NCI-H1417 (cell line): ENCODE measurements around the gene UBE2QL1.

ENCODE experiments used
- DNase-seq, 3 experiments: peaks; one replicate each; lab custom pipeline; 2025; lab: John Stamatoyannopoulos, UW

Gene UBE2QL1

DNA sequence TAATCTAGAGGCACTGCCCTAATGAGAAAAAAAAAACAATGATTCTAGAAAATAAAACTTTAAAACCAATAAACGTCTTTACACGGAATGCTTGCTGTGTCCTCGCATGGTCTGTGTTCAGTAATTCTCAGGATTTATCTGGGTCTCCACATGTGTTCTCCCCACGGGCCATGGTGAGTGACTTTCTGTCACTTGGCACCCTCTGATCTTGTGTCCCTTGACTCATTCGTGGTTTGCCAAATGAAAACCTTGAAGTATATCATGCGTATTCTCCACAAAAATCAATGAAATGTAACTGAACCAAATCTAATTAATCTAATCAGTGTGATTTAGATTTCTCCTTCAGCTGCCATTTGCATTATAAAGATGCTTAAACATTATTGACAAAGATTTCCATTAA, 48.0 kb downstream of the UBE2QL1 start:
- no peak for DNase-seq

DNA sequence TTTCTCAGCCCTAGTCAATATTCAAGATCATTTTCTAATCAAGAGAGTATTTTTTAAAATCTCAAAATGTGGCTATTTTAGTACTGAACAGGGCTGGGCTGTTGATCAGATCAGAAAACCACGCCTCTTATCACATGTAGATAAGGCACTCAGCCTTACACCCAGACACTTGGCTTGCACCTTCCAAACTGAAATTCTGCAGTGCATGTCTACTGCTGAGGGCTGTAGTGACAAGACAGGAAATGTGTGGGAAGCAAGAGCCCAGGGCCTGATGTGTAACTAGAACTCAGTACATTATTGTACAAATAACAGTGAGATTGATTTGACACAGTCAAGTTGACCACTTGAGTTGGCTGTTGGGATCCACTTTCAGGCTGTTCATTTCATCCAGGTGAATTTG, 48.6 kb downstream of the UBE2QL1 start:
- no peak for DNase-seq

DNA sequence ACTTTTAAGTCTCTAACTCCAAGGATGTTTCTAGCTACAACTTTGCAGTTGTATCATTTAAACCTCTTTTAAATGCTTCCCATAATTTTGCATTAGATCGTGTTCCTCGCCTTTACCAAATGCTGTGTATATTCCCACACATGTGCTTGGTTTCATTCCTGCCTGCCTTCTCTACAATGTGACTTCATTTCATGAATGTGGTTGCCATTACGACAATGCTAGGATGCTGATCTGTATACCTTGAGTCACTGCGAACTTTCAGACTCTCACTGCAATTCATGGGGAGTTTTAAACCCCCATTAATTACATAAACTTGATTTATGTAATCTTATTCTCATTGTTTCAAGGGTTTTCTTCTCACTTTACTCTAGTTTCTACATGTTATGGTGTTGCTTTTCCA, 50.3 kb downstream of the UBE2QL1 start:
- DNase-seq, result no peak

DNA sequence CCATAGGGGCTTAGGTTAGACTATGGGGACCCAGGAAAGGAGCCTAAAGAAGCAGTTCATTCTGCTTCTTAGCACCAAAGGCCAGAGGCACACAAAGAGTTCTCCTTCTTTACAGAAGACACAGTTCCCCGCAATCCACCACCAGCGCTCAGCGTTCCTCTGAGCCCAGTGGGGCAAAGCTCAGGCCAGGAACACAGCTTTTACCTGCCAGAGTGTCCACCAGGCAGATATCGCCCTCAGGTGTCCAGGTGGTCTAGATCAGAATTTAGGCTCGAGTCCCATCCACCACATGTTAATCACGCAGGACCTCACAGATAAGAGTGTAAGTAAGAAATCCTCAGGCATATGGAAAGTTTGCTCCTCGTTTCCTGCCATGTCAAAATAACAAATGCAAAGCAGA, 53.0 kb downstream of the UBE2QL1 start:
- DNase-seq, result no peak

DNA sequence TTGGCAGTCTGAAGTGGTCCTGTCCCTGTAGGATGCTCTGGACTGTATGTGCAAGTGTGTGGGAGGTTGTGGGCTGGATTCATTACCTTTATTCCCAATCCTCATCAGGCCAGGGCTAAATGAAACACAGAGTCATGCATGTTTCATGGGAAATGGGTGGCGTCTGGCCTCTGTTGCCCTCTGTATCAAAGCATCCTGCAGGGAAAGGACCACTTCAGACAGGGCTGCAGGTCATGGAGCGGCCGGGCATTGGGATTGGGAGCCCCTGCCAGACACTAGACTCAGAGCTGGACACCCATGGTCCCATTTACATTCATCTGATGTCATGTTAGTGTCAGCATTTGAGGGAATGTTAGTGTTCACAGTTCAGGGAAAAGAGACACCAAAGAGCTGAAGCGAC, 53.8 kb downstream of the UBE2QL1 start:
- no peak for DNase-seq

DNA sequence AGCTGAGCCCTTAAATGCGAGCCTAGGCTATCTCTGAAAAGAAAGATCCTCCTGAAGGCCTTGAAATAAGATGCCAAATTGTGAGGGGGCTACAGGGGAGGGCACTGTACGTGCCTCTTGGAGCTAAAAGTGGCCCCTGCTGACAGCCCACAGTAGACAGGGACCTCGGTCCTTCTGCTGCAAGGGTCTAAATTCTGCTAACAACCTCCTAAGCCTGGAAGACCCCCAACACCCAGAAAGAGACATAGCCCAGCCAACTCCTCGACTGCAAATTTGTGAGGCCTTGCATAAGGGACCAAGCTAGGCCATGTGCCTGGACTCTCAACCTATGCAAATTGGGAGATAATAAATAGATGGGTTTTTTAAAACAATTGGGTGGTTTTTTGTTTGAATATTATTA, 54.7 kb downstream of the UBE2QL1 start:
- no peak for DNase-seq

DNA sequence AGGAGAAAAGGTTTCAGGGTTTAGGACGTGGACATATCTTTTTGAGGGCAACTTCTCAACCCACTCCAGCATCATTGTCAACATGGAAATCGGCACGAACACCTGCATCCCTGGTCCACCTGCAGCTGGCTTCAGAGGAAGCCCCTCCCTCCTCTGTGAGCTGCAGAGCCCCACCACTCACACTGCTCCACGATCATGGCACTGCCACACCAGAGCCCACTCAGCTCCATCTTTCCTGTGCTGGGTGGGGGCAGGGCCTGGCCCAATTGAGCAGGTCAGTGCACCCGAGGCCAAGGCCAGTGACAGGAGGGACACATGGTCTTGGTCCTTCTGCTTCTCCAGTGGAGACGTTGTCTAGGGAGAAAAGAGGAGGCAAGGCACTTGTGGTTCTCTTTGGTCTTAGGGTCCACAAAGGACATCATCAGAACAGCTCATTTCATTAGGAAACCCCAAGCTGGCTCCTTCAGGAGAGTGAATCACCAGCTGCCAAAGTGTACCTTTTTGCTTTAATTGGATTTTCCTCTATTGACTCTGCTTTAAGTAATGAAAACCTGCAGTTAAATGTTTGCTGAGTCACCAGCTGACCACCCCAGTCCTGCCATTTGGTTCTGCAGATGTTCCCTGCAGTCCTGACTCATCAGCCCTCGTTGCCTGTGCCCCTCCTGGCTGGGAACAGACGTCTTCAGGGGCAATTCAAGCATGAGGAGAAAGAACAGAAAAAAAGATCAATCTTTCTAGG, 56.2 kb downstream of the UBE2QL1 start:
- DNase-seq, result peak in 2 of 3 experiments; percentile 75 to 87

DNA sequence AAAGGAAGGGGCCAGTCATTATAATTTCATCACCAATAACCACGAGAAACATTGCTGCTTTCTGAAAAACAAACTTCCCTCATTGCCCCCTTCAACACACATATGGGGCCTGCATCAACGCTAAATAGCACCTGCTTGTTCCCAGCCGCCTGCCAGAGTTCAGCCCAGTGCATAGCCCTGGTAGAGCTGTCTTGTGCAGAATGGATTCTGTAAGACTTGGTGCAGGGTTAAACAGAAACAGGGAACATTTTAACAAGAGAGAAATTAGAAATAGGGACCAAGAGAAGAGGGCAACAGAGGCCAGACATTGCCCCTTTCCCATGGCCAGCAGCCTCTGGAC, 56.7 kb downstream of the UBE2QL1 start:
- no peak for DNase-seq

DNA sequence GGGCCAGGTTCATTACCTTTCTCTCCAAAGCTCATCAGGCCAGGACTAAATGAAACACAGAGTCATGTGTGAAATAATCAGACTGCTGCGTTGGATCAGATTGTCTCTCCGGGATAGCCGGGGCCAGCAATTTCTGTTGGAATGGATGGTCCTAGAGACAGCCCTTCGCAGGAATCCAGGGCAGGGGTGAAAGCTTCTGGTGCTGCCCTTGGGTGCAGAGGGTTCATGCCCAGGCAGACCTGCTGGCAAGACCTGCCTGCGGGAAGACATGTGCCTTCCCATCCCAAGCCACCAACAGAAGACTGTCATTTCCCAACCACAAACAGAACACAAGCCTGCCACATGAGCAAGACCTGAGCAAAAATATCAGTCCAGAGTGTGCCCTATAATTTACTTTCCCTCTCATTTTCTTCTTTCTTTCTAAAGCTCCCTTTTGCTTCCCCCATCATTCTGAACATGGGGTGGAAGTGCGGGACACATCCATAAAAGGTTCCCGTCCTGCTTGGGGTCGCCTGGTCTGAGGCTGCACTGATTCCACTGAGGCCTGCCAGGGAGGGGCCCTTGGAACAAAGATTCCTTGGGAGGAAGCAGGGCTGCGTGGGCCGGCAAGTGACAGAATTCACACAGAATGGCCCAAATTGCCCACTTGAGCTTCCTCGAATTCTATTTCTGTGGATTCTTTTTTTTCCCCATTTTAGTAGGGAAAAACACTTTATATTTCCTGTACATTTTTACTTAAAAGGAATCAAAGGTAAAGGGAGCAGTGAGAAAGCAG, 57.3 kb downstream of the UBE2QL1 start:
- no peak for DNase-seq

DNA sequence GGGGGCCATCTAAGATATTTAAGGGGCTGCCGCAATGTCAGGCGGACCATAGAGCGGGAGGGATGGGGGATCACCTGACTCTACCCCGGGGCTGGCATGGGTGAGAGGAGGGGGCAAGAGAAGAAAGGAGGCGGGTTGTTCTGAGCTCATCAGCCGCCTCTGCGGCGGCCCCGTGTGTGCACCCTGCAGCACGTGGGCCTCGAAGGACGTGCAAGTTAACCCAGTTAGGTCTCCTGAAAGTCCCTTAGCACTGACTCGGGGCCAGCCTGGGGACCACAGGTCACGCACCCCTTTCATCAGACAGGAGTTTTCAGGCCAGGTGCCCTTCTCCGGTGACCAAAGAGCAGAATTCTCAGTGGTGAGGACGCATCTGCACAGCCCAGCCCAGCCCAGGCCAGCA, 58.0 kb downstream of the UBE2QL1 start:
- DNase-seq, result no peak

DNA sequence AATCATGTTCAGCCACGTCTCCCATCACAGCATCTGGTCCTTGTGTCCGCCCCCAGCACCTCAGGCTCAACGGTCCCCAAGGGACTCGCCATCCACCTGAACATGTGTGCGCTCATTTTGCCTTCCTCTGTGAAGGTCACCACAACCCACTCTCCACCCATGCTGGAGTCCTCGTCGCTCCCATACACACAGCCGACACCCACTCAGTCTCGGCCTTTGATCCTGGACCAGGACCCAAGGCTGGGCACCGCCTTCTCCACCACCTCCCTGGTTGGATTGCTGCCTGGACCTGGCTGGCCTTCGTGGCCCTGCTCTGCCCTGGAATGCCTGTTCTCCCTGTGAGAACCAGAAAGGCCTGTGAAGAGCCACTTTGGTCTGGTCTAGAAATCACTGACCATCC, 60.3 kb downstream of the UBE2QL1 start:
- no peak for DNase-seq

DNA sequence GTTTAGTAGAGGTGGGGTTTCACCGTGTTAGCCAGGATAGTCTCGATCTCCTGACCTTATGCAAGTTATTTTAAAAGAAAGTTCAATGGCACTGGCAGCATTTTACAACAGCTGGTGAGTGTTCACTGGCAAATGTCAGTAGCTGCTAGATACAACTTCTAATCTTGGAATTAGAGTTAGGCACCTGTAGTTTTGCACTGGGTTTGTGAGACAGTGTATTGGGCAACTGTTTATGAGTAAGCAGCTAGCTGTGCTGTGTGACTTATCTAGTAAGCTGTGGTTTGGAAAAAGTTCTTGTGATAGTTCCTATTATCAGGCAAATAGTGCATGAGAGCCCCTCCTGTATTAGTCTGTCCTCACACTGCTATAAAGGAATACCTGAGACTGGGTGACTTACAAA, 61.5 kb downstream of the UBE2QL1 start:
- DNase-seq, result no peak

DNA sequence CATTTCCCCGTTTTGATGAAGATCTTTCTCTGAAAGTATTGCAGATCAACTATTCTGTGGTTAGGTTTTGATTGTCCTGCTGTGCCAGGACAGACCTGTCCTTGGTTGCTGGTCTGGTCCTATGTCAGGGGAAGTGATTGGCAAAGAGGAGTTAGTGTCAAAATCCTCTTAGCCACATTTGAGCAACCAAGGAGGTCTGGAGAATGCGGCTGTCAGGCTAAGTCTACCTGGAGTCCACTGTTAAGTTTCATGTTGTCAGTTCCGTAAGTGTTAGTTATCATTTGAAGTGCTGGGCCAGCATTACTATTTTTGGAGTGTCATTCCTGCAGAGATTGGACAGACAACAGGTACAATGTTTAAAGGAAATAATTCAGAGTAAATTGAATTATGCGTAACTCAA, 62.3 kb downstream of the UBE2QL1 start:
- no peak for DNase-seq

DNA sequence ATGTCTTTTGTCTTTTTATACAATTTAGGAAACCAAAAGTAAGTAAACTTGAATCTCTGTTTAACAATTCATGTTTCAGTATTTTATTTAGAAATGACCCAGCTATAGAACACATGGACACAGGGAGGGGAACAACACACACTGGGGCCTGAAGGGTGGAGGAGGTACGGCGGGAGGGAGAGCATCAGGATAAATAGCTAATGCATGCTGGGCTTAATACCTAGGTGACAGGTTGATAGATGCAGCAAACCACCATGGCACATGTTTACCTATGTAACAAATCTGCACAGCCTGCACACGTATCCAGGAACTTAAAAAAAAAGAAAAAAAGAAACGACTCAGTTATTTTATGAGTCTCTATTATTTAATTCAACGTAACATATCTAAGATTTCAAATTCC, 67.2 kb downstream of the UBE2QL1 start:
- DNase-seq, result peak in 2 of 3 experiments; percentile 85 to 94

DNA sequence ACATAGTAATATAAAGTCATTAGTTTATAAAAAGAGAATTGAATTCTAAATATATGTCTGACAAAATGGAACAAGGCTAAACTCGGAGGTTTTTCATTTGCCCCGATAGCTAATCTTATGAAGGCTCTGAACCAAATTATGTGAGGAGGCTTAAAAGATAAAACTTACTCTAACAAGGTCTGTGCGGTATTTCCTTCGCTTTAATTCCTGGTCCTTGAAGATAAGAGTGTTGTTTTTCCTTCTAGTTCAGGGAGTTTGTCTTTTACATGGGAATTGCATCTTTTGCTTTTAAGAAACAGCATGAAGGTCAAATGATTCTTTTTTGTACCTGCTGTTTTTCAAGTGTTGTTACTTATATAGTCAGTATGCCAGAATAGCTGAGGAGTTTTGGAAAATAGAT, 68.2 kb downstream of the UBE2QL1 start:
- peak in 1 of 3 experiments; percentile 29 for DNase-seq

DNA sequence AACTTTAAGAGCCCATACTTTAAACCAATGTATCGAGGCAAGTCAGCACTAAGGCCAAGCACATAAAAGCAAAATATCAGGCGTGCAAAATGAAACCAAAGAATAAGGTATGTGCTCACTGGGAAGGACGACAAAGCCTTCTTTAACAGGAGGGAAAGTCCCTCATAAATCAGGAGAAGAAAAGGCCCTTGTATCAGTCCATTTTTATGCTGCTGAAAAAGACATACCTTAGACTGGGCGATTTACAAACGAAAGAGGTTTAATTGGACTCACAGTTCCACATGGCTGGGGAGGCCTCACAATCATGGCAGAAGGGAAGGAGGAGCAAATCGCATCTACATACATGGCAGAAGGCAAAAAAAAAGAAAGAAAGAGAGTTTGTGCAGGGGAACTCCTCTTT, 68.9 kb downstream of the UBE2QL1 start:
- DNase-seq, result peak in 2 of 3 experiments; percentile 29 to 33

DNA sequence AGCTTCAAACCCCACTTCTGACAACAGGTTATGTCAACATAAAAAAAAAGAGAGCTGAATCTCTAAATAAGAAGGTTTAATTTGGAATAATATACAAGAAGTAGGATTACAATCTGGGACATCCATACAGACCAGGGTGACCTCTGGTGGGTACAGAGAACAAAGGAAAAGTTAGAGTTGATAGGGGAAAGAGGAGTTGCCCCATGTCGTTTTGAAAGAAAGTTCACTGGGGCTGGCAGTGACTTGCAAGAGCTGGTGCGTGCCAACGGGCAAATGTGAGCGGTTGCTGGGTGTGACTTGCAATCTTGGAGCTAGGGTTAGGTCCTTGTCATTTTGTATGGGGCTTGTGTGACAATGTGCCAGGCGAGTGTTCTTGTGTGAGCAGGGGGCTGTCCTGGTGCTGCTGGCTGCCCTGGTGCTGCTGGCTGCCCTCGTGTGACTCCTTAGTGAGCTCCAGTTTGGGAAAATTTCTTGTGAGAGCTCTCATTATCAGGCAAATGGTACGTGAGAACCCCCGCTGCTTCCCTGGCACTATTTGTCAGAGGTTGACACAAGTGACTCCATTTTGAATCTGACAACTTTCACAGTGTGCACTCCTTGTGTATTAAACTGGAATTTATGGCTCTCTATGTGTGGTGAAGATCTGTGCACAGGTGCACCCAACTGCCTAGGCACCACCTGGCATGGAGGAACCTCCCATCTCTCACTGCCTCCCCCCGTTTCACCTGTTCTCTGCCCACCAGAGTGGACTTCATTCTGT, 69.8 kb downstream of the UBE2QL1 start:
- DNase-seq, result no peak

DNA sequence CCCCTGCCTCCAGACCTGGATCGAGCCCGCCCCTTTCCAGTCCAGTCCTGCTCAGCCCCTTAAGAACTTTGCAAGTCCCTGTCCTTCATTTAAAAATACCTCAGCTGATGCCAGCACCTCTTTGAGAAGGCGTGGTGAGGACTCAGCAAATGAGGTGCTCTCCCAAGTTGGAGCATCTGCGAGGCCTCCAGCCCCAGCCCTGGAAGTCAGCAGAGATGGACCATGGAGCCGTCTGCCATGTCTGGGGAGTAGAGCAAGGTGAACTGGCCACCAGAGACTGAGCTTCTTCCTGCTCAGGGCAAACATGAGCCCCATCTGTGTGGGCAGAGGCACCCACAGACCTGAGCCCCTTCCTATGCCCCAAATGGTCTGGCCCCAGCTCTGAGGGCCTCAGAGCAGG, 71.5 kb downstream of the UBE2QL1 start:
- DNase-seq, result no peak

DNA sequence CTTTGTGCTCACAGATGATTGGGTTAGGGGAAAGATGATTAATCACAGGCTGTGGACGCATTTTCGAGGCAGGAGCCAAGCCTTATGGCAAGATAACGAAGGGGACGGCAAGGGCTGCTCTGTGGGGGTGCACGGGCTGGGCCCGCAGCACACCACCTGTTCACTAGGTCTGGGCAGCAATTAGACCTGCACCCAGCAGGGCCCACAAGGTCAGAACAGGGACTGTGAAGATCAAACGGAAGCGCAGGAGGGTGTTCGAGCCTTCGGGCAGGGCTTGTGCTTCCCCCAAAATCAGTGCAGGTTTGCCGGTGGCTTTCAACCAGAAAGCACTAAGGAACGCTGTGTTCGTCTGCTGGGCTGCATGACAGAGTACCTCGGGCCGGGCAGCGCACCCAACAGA, 73.7 kb downstream of the UBE2QL1 start:
- DNase-seq, result peak in 1 of 3 experiments; percentile 20

DNA sequence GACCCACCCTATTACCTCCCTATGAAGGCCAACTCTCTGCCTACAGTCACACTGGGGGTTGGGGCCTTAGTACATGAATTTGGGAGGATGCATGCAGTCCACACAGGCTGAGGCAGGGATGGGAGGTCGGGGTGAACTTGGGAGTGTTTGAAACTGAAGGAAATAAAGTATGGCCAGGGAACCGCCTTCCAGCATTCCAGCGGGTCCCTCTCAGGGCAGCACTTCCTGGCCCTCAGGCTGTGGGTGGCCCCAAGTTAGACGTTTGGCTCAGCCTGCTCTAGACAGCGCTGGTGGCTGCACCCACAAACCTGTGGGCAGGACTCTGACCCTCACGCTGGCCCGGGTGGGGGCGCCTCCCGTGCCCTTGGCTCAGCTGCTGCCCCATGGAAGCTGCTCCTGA, 74.3 kb downstream of the UBE2QL1 start:
- no peak for DNase-seq

DNA sequence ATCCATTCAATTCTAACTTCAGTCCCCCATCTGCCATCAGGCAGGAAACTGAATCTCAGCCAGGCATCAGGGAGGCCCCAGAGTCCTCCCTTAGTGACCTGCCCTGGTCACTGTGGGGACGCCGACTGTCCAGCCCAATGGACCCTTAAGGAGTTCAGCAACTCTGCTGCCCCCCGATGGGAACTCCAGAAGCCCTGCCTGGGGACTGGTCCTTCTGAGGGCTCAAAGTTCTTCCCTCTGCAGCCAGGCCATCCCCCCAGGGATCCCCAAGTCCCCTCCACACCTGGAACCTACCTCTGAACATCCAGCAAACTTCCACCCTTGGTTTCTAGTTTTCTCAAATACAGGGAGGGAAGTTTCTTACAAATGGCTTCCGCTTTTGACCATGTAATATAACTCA, 76.8 kb downstream of the UBE2QL1 start:
- DNase-seq, result peak in 1 of 3 experiments; percentile 7

DNA sequence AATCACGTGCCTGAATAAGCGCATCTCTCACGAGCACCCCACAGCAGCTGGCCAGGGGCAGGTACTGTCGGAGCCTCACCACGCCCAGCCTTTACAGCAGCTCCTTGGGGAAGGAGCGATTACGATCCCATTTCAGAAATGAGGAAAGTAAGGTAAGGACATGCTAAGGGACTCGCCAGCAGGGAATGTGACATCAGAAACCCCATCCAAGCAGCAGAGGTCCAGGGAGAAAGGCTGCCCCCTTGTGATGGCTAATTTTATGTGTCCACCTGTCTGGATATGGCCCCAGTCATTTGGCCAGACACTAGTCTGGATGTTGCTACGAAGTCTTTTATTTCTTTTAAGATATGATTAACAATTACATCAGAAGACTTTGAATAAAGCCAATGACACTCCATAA, 77.3 kb downstream of the UBE2QL1 start:
- peak; percentile 43 to 79 (median 65) for DNase-seq
